Endothelial cell (in vitro differentiated cells): ENCODE results near the gene WDR59. TPM values are rescaled to one million over a fixed set of nuclear protein-coding genes. Genes with fewer than 3 reads are reported as not detected.

Experiments used
- DNase-seq: peaks from one replicate; pipeline ENCODE4 v3.0.0; 2021; ENCODE audit warnings: low spot score
- H3K27ac Mint-ChIP-seq: one replicate; pipeline ENCODE4 v1.8.0; 2021; ENCODE audit warnings: mixed read lengths, inconsistent platforms; ENCODE audit not compliant: unreplicated experiment
- H3K27me3 Mint-ChIP-seq: one replicate; pipeline ENCODE4 v1.8.0; 2021; ENCODE audit warnings: mild to moderate bottlenecking, moderate library complexity, mixed read lengths, inconsistent platforms; ENCODE audit not compliant: unreplicated experiment
- H3K36me3 Mint-ChIP-seq: one replicate; pipeline ENCODE4 v1.8.0; 2021; ENCODE audit warnings: mild to moderate bottlenecking, low read depth, mixed read lengths, inconsistent platforms; ENCODE audit not compliant: unreplicated experiment
- H3K4me1 Mint-ChIP-seq: one replicate; pipeline ENCODE4 v1.8.0; 2021; ENCODE audit warnings: mild to moderate bottlenecking, mixed read lengths, inconsistent platforms; ENCODE audit not compliant: unreplicated experiment
- H3K4me3 Mint-ChIP-seq: one replicate; pipeline ENCODE4 v1.8.0; 2021; ENCODE audit warnings: mild to moderate bottlenecking, mixed read lengths, inconsistent platforms; ENCODE audit not compliant: unreplicated experiment
- H3K9me3 Mint-ChIP-seq: one replicate; pipeline ENCODE4 v1.8.0; 2021; ENCODE audit warnings: mixed read lengths, inconsistent platforms; ENCODE audit not compliant: unreplicated experiment
- CTCF ChIP-seq: fragments of 200-600 bp; sonication (generic); IDR thresholded peaks from one replicate; pipeline ENCODE4 v1.5.0; 2021; ENCODE audit warnings: antibody characterized with exemption; ENCODE audit not compliant: unreplicated experiment
- total RNA-seq: library from RNA; stranded (reverse); fragmentation: NEBNext Ultra II Directional; extraction: Animal tissue kit (Norgen Biotek cat#: 25700); gene quantifications from one replicate; pipeline ENCODE4 v1.2.1, GENCODE V29; 2021; ENCODE audit not compliant: unreplicated experiment

WDR59 gene
- total RNA-seq, 1 donor from 2014 or later: 107 TPM

DNA sequence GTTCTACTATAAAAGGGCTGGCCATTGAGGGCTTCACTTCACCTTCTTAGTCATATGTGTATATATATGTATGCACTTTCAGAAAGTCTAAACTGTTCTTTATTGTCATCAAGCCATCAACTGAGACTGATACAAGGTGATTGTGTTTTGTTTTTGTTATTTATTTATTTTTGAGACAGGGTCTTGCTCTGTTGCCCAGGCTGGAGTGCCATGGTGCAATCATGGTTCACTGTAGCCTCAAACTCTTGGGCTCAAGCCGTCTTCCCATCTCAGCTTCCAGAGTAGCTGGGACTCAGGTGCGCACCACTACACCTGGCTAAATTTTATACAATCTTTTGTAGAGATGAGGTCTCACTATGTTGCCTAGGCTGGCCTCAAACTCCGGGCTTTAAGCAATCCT, 19.5 kb upstream of the WDR59 start:
- Mint-ChIP-seq H3K4me1 (peaks cover 63% of the 10 kb centered on the region), H3K27ac (no peak overlapping the region), H3K27me3 (peaks cover 3% of the 10 kb centered on the region), H3K36me3 (peaks cover 19% of the 10 kb centered on the region), H3K9me3 (no peaks in the 10 kb centered on the region), H3K4me3 (peak overlapping the region; percentile 47)
- DNase-seq: no peak
- TF ChIP-seq CTCF: no peak

GRCh38 chr16:75003931-75004330, 19.0 kb upstream of the WDR59 start:
- Mint-ChIP-seq H3K27me3 (peaks cover 3% of the 10 kb centered on the region), H3K27ac (peak overlapping the region; percentile 30), H3K4me1 (peaks cover 57% of the 10 kb centered on the region), H3K36me3 (peaks cover 19% of the 10 kb centered on the region), H3K9me3 (no peaks in the 10 kb centered on the region), H3K4me3 (peak overlapping the region; percentile 78)
- TF ChIP-seq CTCF: no peak
- DNase-seq: no peak

DNA sequence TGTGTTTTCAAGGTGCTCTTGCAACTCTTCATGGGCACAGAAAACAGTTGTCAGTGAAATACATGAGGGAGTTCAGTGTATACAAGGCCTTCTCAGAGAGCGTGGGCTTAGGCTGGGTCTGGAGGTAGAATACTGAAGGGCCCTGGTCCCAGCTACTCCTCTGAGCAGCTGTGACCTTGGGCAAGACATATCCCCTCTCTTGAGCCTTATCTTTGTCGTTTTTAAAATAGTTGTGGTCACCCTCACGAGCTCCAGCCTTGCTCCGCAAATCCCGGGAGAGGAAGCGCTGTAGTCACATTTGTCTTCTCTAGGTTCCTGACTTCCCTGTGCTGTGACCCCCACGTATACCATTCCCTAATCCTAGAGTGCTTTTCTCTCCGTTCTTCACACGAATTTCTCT, 17.6 kb upstream of the WDR59 start:
- TF ChIP-seq CTCF: no peak
- Mint-ChIP-seq H3K27me3 (peaks cover 6% of the 10 kb centered on the region), H3K4me3 (peak overlapping the region; percentile 99), H3K27ac (no peak overlapping the region), H3K9me3 (no peaks in the 10 kb centered on the region), H3K36me3 (peaks cover 19% of the 10 kb centered on the region), H3K4me1 (peaks cover 50% of the 10 kb centered on the region)
- DNase-seq: no peak

GRCh38 chr16:75000481-75001081, 15.7 kb upstream of the WDR59 start:
- H3K27ac Mint-ChIP-seq: peak overlapping the region; percentile 57
- DNase-seq: no peak

More at GRCh38 chr16:75000481-75001081, 15.7 kb upstream of the WDR59 start:
- H3K9me3 Mint-ChIP-seq: no peaks in the 10 kb centered on the region
- H3K36me3 Mint-ChIP-seq: peaks cover 19% of the 10 kb centered on the region
- no peak for TF ChIP-seq CTCF
- H3K27me3 Mint-ChIP-seq: peaks cover 6% of the 10 kb centered on the region
- peaks cover 48% of the 10 kb centered on the region for H3K4me1 Mint-ChIP-seq
- peak overlapping the region; percentile 99 for H3K4me3 Mint-ChIP-seq
